ENCODE data around the gene TOMM7.

Gene TOMM7

DNA sequence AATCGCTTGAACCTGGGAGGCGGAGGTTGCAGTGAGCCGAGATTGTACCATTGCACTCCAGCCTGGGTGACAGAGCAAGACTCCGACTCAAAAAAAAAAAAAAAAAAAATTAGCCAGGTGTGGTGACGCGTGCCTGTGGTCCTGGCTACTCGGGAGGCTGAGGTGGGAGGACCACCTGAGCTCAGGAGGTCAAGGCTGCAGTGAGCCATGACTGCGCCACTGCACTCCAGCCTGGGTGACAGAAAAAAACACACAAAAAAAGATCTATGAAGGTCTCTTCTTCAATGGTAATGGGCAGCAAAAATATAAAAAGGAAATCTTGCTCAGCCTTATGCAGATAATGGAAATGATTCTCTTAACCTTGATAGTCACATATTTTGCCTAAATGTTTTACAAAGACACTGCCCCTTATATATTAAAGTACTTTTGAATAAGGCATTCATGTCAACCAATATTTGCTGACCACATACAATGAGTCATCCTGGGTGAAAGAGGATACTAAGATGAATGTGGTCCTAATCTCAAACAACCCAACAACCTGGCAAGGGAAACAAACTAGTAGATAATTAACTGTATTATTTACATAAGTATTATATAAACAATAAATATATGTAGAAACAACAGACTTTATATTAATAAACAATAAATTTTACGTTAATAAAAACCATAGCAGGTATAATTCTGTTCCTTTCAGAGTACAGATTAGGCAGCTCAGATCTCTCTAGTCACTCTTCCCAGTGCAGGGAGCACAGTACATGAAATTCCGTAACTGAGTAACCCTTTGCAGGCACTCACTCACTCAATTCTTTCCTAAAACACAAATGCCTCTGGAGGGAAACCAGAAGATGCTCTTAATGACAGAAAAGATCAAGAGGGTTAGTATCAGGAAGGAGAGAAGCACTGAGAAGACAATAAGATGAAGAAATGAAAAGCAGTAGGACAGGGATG lies 8.1 kb downstream of the TOMM7 start:
- peak; percentile 88 for FAIRE-seq

DNA sequence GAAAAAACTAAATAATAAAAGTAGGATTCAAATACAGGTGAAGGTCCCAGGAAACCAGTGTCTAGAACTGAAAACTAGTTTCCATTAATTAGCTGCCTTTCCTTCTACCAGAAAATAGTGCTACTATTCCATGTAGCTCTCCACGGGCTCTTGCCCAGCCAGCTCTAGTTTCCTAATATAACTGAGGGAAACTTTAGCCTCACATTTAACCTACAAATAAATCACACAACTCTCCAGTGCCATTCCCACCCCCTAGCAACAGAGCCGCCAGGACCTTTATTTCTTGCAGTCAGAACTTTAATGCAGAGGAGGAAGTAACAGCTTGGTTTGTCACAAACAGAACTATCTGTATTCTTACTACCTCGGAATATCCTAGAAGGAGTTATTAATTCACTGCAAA lies 10.3 kb downstream of the TOMM7 start:
- no peak for FAIRE-seq

DNA sequence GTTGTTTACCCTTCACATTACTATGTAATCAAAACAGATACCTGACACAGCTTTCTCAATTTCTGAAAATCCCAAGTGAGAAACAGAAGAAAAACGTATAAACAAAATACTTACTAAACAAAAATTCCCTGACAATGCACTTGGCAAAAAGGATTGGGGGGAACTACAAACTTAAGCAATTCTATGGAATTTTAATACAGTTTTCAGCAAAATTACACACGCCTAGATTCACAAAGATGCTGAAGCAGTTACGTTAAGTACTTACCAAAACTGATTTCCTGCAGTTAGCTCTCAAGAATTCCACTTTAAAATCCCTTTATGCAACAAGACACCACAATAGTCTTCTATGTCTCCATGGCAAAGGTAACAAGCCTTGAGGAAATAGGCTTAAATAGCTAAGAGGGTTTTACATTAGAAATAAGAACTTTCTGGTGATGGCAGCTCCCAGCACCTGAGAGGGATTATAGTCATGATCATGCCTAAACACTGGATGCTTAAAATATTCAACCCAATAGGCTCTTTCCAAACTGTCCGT lies 10.8 kb downstream of the TOMM7 start:
- peak; percentile 98 for FAIRE-seq

DNA sequence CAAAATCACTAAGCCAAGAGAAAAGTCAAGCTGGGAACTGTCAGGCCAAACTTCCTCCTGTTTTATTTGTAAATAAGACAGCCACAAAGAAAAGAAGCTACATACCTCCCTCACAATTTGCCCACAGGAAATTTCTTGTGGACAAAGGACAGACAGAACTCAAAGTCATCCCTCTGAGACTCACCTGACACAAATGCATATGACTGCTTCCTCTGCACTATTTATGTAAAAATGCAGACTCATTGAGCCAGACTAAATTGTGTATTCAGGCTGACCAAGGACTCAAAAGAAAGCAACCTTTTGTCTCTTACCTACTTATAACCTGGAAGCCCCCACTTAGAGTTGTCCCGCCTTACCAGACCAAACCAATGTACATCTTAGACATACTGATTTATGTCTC lies 11.8 kb downstream of the TOMM7 start:
- FAIRE-seq = no peak

DNA sequence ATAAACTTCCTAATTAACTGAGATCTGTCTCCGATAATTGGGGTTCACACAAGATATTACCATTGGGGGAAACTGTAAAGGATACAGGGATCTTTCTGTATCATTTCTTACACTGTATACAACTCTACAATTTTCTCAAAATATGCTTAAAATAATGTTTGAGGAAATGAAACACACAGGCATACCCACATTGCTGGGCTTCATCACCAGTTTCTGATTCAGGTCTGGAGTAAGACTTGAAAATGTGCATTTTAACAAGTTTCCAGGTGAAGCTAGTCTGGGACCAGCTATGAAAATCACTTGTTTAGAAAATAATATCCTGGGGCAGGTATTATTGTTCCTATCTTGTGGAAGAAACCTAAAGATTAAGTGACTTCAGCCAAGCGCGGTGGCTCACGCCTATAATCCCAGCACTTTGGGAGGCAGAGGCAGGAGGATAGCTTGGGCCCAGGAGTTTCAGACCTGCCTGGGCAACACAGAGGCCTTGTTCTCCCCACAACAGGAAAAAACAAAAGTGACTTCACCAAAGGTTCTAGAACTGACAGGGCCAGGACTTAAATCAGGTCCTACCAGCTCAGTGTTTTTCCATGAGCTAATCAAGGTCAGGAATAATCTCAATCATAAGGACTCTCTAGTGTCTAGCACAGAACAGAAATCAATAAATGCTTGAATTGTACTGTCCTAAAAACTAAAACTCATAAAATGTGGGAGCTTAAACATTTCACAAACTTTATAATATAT lies 12.6 kb downstream of the TOMM7 start:
- peak; percentile 17 for FAIRE-seq

DNA sequence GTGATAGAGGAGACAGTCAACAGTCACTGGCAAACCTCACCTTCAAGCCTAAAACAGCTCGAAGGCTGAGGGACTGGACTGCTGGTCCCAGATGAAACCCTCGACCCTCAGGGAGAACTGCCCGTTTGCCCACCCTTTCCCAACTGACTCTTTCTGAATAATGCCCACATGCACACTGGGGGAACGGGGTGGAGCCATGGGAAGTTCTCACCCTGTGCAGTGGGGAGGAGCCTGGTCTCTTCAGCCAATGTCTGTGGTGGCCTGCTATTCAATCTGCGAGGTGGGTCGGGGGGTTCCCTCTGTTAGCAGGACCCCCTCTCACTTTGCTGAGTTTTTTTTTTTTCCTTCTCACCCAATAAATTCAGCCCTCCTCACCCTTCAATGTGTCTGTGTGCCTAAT lies 14.5 kb downstream of the TOMM7 start:
- FAIRE-seq = no peak

DNA sequence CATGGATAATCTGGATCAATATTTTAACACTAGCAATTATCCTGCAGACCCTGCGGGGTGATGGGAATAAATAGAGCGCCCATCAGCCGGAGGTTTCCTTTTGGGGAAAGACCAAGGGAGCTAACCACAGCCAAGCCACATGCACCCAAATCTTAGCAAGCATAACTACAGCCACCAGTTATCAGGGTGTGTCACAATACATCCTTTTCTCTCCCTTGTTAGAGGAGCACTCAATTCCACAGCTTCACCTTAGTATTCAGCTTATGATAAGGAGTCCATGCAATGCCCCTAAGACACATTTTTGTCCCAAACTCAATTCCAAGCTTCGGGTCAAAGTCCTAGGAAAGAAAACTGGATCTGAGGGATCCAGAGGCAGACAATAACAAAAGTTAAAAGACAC lies 15.9 kb downstream of the TOMM7 start:
- no peak for FAIRE-seq

DNA sequence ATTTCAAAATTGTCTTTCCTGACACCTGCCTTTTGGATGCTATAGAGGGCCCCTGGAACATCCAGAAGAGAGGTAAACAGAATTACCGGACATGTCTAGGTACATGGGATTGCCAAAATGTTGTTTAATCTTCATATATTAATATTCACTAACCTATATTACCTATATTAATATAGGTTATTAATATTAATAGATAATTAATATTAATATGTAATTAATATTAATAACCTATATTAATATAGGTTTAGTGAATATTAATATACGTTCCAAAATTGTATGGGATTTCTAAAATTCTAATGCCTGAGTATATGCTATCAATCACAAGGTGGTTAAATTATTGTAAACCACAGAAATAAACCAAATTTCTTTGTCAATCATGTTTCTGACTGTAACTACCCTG lies 17.4 kb downstream of the TOMM7 start:
- FAIRE-seq = peak; percentile 91

DNA sequence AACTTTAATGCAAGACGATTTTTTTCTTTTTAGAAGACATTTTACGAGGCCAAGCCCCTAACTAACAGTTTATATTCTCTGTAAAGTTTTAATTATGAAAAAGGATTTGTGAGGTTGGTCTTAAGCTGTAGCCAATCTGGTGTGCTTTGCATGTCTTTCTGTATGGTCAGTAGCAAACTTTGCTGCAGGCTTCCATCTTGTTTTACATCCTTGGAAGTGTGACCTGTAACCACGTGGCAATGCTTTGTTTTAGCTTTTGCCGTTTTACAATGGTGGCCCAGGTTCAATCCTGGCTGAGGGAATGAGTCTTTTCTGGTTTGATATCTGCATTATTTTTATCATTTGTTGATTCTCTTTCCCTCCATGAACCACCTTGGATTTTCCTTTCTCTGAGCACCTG lies 19.8 kb downstream of the TOMM7 start:
- FAIRE-seq = peak; percentile 34

DNA sequence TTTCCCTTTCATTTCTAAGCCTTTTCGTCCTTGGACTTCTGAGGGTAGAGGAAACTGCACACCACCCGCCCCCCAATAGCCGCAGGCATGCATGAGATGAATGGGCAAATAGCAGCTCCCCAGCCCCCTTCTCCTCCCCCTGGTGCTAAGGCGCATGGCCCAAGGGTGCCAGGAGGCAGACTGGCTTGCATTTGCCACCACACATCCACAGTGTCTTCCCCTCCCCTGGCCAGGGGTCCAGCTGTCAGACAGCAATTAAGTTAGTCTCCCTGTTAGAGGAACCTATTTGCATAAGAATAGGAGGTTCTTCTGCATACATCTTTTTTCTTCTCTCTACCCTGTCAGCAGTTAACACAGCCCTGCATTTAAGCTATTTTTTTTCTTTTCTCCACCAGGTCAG lies 20.2 kb downstream of the TOMM7 start:
- no peak for FAIRE-seq

DNA sequence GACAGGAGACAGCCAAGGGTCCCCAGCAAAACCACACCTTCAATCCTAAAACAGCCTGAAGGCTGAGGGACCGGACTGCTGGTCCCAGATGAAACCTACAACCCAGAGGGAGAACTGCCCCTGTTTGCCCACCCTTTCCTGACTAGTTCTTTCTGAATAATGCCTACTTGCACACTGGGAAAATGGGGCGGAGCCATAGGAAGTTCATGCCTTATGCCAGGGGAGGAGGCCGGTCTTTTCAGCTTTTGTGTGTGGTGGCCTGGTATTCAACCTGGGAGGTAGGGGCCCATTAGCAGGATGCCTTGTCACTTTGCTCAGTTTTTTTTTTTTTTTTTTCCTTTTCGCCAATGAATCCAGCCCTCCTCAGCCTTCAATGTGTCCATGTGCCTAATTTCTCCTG lies 20.7 kb downstream of the TOMM7 start:
- FAIRE-seq = peak; percentile 69

DNA sequence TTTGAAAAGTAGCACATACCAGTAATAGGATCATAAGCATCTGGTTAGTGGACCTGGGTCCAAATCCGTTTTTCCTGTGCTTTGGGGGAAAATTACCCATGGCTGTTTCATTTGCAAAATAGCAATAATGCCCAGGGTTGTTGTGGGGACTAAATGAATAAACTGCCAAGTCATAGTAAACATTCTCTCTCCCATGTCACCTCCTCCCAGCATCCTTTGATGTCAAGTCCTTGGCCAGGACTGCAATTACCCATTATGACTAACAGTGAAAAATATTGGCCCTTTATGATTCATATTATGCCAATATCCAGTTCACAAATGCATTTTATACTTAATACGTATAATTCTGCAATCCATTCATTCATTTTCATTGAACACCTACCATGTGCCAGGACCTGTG lies 23.0 kb downstream of the TOMM7 start:
- FAIRE-seq = no peak

DNA sequence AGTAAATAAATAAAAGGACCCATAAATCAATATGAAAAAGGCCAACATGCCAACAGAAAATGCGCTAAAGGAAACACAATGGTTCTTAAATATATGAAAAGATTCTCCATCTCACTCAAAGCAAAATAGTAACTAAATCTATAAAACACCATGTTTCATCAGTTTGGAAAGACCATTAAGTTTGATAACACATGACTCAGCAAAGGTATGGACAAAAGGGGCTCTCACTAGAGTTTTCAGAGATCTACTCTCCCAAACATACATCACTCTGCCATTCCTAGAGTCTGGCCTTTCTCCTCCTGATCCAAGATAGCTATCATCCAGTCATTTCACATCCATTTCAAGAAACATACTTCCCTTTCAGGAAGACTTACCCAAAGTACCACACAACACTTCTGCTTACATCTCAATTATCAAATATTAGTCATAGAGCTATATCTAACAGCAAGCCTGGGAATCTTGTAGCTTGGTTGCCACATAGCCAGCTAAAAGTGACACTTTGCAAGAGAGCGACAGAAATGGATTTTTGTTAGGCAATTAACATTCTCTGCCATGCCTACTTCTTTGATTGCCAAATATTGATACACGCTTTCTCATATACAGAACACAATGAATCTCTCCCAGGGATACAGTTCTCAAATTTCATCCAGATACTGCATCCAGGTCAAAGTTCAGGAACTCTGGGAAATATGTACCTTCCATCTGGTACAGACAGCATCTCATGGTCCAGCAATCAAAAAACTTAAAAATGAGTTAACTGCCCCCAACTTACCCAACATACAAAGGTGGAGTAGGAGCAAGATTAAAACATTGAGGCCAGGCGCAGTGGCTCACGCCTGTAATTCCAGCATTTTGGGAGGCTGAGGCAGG lies 28.8 kb downstream of the TOMM7 start:
- no peak for FAIRE-seq

DNA sequence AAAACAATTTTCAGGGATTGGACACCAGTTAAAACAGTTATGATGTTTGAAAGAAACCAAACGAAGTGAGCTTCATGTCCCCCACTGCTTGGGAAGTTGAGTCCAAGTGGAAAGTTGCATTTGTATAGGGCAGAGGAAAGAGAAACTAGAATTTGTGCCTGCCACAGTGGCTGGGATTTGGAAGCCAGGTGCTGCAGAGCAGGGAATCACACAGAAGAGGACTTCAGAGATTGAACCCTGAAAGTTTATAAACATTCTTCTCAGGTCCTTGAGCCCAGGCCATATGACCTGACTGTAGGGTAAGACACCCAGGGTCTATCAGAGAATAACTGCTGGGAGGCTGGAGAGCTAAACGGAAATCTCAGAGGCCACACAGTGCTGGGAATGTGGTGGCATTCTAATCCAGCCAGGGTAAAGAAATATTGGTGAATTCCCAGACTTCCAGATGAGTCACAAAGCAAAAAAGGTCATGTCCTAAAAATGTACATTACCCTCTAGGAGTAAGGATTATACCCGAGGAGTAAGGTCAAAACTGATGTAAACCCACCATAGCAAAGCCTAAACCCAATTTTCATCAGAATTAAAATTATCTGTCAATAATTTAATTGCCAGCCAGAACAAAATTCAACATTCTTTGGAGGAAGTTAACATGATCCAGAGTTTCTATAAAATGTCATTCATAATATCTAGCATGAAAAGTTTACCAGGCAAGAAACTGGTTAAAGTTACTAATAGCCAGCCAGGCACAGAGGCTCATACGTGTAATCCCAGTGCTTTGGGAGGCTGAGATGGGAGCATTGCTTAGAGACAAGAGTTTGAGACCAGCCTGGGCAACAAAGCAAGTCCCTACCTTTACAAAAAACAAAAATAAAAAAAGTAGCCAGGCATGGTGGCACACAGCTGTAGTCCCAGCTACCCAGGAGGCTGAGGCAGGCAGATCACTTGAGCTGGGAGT lies 31.2 kb downstream of the TOMM7 start:
- peak; percentile 98 for FAIRE-seq

DNA sequence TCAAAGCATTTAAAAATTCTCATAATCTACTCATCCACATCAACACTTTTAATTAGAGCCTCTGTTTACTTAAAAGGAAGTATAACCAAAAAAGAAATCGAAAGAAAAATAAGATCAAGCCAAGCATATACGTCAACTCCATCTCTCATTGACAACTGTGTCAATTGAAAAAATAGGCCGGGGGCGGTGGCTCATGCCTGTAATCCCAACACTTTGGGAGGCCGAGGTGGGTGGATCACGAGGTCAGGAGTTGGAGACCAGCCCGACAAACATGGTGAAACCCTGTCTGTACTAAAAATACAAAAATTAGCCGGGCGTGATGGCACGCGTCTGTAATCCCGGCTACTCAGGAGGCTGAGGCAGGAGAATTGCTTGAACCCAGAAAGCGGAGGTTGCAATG lies 32.0 kb downstream of the TOMM7 start:
- FAIRE-seq = peak; percentile 98

DNA sequence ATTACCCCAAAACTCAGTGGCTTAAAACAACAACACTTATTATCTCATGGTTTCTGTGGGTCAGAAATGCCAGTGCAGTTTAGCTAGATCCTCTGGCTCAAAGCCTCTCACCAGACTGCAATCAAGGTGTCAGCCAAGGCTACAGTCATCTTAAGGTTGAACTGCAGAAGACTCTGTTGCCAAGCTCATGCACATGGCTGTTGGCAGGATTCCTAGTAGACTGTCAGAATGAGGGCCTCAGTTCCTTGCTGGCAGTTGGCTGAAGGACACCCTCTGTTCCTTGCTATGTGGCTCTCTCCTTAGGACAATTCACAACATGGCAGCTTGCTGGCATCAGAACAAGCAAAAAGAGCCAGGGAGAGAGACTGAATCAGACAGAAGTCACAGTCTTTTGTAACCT lies 34.7 kb downstream of the TOMM7 start:
- FAIRE-seq = no peak

DNA sequence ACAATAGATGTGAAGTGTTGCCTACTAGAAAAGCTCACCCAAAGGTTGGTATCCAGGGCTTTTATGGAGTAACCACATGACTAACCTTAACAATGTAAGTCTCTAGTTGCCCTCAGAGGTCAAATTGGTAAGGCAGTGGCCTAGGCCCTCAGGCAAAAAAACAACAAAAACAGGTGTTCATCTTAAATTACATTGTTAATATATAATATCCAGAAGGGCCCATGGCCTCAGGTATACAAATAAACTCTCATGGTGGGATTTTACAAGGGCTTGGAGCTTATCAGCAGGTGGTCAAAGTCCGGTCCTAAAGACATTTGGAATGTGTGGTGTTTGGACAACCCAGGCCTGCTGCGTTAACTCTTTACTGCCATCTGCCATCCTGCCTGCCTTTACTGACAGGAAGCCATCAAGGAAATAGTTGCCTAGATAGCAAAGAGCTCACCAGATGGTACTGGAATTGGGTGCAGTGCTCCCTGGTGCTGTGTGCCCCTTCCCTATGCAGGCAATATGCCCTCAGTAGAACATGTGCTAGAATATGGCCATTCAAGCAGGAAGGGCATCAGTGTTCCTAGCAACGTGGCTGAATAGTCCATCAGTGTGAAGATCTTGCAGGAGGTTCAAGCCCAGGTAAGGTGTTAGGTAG lies 36.2 kb downstream of the TOMM7 start:
- FAIRE-seq = peak; percentile 98

DNA sequence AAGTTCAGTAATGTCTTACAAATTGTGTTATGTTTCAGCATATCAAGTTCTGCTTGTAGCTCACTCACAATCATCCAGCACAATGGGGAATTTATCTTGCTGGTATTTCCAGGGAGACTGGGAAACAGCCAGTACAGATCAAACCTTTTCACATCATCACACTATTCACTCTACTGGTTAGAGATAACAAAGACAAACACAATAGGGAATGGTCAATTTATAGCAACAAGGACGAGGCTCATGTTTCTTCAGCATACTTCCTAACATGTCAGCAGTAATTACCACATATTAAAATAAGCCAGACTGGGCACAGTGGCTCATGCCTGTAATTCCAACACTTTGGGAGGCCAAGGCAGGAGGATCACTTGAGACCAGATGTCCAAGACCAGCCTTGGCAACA lies 38.3 kb downstream of the TOMM7 start:
- FAIRE-seq = no peak

DNA sequence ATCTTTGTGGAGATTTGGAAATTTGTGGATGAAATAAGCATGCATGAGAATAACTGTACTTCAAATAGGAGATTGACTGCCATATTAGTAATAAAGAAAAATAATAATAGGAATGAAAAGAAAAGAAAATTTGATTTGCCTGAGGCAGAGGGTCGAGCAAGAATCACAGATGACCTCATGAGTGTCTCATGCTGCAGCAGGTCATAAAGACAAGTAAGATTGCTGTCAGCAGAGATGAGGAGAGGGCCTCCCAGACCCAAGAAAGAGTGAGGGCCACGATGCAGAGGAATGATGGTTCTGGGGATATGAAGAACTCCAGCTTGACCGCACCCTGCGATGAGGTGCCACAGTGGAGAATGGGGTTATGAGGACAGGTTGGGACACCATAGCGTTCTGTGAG lies 39.2 kb downstream of the TOMM7 start:
- no peak for FAIRE-seq

DNA sequence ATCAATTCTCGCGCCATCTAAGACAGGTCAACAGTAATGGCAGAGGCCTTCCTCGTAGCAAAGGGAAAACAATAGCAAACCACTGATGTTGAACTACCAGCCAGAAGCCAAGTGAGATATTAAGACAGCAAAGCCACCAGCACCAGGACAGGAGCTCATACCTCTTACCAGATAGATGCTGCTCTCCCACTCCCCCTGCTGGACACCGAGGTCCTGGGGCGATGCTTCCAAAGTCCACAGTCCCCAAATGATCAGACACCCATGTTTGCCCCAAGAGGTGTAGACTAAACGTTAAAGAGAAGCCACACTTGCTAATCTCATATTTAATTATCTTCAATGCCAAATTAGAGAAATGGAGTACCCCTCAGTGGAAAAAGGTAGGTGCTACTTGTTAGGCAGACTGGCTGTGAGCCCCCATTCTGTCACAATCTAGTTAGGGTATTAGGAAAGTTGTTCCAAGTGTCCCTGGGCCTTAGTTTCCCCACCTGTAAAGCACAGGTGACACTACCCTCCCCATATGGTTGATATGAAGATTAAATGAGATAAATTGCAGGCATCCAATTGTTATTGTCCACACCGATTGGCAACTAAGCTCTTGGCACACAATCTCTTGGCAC lies 39.9 kb downstream of the TOMM7 start:
- peak; percentile 88 for FAIRE-seq

DNA sequence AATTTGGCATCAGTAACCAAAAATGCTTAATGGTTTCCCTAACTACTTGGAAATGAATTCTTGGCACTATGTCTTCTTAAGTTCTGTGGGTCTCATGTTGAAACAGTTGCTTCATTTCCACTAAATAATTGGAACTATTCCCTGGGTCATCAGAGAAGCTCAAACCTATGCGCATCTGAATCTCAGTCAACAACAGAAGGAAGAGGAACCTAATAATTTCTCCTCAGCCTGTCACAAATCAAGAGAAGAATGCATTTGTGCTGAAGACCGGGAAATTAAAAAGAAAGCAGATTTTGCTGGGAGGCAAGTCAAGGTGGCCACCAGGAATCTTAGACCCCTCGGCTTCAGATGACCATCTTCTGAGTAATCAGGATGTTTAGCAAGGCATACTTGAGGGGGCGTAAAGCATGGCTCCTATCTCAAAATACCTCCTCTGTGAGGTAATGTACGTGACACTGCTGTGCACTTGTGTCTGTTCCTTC lies 41.4 kb downstream of the TOMM7 start:
- FAIRE-seq = peak; percentile 98
